Pons (tissue), 1 donor: Measurements from ENCODE around the gene TYMS.

ENCODE experiments used
- DNase-seq: peaks from one replicate; pipeline ENCODE4 v3.0.0-alpha.2; 2016; ENCODE audit warnings: low spot score

The TYMS gene

GRCh38 chr18:657311-658000, at the start of gene TYMS:
TYMS (plus strand) TSS chr18:657653; CDS start chr18:657743, 90 bp downstream.
- no peak for DNase-seq

GRCh38 chr18:607930-608329, 49.5 kb upstream of the TYMS start:
- no peak for DNase-seq

GRCh38 chr18:610214-610928, 47.1 kb upstream of the TYMS start:
- DNase-seq: no peak

- DNase-seq: no peak
Observed at GRCh38 chr18:612156-612555, 45.3 kb upstream of the TYMS start.

- DNase-seq: no peak
Observed at GRCh38 chr18:614193-614592, 43.3 kb upstream of the TYMS start.

- DNase-seq: peak; percentile 21
Observed at GRCh38 chr18:615092-615521, 42.3 kb upstream of the TYMS start.

- no peak for DNase-seq
Observed at GRCh38 chr18:615773-616172, 41.7 kb upstream of the TYMS start.

- DNase-seq: peak; percentile 67
Observed at GRCh38 chr18:616380-616995, 41.0 kb upstream of the TYMS start.

GRCh38 chr18:617970-618504, 39.4 kb upstream of the TYMS start:
- no peak for DNase-seq

GRCh38 chr18:618618-619017, 38.8 kb upstream of the TYMS start:
- no peak for DNase-seq

- no peak for DNase-seq
Observed at GRCh38 chr18:621291-622043, 36.0 kb upstream of the TYMS start.

GRCh38 chr18:622289-622688, 35.2 kb upstream of the TYMS start:
- DNase-seq: no peak

- DNase-seq: peak; percentile 87
Observed at GRCh38 chr18:623761-624620, 33.5 kb upstream of the TYMS start.

GRCh38 chr18:627231-627630, 30.2 kb upstream of the TYMS start:
- no peak for DNase-seq

- no peak for DNase-seq
Observed at GRCh38 chr18:629269-630150, 27.9 kb upstream of the TYMS start.

GRCh38 chr18:631560-631959, 25.9 kb upstream of the TYMS start:
- no peak for DNase-seq

- DNase-seq: no peak
Observed at GRCh38 chr18:634551-635045, 22.9 kb upstream of the TYMS start.

- DNase-seq: no peak
Observed at GRCh38 chr18:635171-635570, 22.3 kb upstream of the TYMS start.

- no peak for DNase-seq
Observed at GRCh38 chr18:641224-641623, 16.2 kb upstream of the TYMS start.

- peak; percentile 98 for DNase-seq
Observed at GRCh38 chr18:644395-645004, 13.0 kb upstream of the TYMS start.
